ENCODE measurements around the gene TTC9.

The TTC9 gene

DNA sequence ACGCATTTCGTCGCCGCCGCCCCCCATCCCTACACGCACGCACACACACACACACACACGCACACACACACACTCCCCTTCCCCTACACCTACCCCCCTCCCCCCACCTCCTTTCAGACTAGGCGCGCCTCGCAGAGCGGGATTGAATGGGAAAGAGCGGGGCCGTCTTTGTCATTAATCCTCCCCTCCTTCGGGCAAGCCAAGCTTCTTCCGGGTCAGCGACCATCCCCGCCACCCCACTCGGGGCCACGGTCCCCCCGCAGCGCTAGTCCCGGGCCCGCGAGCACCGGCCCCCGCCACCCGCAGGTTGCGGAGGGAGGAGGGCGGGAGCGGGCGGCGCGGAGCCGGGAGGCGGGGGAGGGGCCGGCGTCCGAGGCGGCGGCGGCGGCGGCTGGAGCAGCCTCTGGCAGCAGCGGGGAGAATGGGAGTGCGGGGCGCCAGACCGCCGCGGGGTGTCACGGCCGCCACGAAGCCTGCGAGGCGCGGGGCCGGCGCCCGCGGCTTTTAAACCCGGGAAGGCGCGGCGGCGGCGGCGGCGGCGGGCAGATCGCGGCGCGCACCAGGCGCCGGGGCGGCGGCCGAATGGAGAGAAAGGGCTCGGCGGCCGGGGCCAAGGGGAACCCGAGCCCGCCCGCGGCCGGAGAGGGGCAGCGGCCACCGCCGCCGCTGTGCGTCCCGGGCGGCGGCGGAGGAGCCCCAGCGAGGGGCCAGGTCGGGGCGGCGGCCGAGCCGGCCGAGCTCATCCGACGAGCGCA, at the start of gene TTC9:
Gene TTC9, plus strand, starts transcription at position 369 of the 755 bp plus-strand sequence. Its CDS starts 214 bp downstream, at position 583.
- DNase-seq (ENCODE audit: low read depth in 2 of 2) = no peak

DNA sequence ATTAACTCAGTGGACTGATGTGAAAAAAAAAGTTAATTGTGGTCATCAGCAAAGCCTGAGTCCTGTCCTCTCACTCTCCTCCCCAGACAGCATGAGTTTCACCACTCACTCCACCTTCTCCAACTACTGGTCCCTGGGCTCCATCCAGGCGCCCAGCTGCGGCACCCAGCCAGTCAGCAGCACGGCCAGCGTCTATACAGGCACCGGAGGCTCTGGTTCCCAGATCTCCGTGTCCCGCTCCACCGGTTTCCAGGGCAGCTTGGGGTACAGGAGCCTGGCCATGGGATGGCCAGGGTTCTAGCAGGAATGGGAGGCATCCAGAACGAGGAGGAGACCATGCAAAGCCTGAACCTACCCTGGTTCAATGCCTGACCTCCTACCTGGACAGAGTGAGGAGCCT, 47.3 kb upstream of the TTC9 start:
- no peak for DNase-seq (ENCODE audit: low read depth in 2 of 2)

DNA sequence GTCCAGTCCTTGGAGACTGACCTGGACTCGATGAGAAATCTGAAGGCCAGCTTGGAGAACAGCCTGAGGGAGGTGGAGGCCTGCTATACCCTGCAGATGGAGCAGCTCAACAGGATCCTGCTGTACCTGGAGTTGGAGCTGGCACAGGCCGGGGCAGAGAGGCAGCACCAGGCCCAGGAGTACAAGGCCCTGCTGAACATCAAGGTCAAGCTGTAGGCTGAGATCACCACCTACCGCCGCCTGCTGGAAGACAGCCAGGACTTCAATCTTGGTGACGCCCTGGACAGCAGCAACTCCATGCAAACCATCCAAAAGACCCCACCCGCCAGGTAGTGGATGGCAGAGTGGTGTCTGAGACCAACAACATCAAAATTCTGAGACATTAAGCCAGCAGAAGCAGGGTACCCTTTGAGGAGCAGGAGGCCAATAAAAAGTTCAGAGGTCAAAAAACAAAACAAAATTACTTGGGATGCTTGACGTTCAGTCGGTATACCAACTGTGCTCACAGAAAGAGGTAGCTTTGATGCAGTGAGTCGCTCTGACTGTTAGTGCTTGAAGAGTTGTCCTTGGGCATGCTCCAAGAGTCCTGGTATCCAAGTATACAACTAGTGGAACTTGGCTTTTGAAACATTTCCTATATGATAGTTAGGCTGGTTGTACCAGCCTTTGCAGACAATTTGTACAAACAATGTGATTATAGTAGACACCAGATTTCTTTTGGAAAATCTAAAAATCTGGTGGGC, 46.1 kb upstream of the TTC9 start:
- DNase-seq (ENCODE audit: low read depth in 2 of 2) = no peak

DNA sequence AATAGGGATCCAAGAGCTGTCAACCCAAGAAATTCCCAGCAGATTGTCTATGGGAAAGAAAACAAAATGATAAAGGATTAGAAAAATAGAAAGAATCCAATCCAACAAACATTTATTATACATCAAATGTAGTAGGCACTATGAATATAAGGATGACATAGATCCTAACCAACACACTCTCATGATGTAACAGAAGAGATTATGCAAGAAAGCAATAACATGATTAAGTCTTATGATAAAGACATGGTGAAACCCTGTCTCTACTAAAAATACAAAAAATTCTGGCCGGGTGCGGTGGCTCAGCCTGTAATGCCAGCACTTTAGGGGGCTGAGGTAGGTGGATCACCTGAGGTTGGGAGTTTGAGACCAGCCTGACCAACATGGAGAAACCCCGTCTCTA, 44.0 kb upstream of the TTC9 start:
- DNase-seq (ENCODE audit: low read depth in 2 of 2) = no peak

GRCh38 chr14:70599345-70599744, 42.4 kb upstream of the TTC9 start:
- no peak for DNase-seq (ENCODE audit: low read depth in 2 of 2)

DNA sequence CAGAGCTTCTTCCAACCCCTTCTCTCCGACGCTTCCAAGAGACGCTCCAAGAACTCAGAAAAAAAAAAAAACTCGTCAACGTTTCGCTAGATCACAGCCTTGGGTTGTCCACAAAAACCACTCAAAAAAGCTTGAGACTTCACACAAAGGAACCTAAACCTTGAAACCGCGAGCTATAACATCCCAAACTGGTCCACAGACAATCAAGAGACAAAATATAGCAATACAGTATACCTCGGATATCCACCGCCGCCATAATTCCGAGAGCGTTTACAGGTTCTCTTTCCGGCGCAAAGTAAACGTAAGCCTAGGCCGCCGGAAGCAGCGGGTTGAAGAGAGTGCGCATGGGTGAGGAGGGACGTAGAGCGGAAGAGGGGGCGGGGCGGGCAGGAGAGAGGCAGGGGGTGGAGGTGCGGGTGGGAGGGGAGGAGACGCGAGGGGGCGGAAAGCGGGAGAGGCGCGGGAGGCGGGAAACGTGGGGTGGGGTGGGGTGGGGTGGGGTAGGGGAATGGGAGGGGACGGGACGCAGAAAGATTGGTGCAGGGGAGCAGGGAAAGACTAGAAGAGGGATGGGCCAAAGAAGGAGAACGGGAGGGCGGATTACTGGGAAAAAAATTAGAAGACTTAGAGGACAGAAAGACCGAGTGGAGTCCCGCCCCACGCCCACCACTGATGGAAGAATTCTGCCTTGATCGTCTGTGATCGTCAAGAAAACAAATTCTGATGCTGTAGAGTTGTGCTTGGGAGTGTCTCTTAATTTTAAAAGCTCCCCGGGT, 41.1 kb upstream of the TTC9 start, which contains the start of gene MED6:
Gene MED6, minus strand, starts transcription at position 274 of the 776 bp plus-strand sequence. Its CDS starts 18 bp downstream, at position 256.
- DNase-seq (ENCODE audit: low read depth in 2 of 2) = peak; percentile 75 to 79

- DNase-seq (ENCODE audit: low read depth in 2 of 2) = no peak
Measured at GRCh38 chr14:70601162-70601561, 40.6 kb upstream of the TTC9 start.

DNA sequence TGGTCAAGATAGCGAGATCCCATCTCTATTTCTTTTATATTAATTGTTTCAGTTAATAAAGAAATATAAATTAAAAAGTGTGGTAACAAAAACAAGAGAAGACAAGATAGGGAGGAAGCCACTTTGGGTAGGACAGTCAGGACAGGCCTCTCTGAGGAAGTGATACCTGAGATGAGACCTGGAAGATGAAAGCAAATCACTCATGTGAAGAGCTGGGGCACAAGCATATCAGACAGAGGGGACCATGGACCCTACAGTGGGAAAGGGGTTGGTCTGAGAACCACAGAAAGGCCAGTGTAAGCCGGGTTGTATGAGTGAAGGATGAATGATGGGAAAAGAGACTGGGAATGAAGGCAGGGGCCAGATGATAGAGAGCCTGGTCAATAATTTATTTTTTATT, 39.5 kb upstream of the TTC9 start:
- no peak for DNase-seq (ENCODE audit: low read depth in 2 of 2)

DNA sequence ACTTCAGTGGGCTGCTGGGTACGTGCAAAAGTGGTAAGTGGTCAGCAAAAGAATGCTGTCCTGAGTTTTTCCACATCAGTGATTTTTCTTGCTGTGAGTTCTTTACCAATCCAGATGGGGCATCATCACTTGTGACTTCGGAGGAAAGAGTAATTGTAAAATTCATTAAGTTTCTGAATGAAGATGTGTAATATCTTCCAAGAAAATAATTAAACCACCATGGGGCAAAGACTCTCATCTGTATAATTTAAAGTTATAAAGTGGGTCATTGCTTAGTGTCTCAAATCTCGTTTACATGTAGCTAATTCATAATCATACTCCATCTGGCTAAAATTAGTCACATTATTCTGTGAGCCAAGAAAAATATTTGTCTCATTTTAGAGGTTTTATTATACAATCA, 30.5 kb upstream of the TTC9 start:
- DNase-seq (ENCODE audit: low read depth in 2 of 2) = no peak

DNA sequence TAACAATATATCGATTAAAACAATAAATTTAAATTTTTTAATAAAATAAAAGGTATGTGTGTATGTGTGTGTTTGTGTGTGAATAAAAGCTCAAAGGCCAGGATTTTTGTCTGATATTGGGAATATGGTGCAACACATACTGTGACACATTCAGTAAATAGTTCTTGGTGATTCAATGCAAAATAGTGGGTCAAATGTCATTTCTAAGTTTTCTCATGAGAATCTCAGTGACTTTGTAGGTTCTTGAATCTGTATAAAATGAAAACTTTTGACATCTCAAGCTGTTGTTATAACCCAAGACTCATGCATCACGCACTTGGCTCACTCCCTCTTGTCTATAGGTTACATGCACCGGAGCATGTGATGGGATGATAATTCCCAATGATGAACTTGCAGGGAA, 25.1 kb upstream of the TTC9 start:
- DNase-seq (ENCODE audit: low read depth in 2 of 2) = no peak

DNA sequence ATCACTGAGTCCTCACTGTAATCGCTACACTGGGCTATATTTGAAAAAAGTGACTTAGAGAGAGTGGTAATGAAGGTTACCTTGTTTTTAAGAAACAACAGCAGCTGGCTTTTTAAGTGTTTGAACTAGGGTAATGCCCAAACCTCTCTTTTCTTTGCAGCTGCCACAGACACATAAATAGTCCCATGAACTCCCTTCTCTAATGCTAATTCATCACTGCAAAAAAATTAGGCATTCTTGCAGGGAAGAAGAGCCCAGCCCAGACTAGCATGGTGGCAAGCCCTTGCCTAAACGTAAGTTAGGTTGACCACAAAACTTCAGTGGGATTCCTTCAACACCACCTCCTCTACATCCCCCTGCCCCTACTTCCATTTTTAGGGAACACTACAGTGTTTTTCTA, 23.4 kb upstream of the TTC9 start:
- DNase-seq (ENCODE audit: low read depth in 2 of 2) = no peak

GRCh38 chr14:70619708-70620107, 22.0 kb upstream of the TTC9 start:
- no peak for DNase-seq (ENCODE audit: low read depth in 2 of 2)

GRCh38 chr14:70622111-70622712, 19.5 kb upstream of the TTC9 start:
- DNase-seq (ENCODE audit: low read depth in 2 of 2) = peak; percentile 6 to 19

DNA sequence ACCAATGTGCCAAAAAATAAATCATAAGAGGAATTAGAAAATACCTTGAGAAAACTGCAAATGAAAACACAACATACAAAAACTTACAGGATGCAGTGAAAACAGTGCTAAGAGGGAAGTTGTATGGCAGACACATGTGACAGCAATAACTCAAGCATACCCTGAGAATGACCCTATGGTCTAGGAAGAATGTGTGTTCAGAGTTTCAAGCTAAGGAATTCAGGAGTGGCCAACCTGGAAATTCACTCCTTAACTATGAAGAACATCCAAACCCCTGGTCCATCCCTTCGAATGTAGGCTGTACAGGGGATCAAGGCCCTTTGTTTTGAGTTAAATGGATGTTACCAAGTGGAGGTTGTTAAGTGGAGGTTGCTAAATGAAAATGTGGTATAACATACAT, 16.7 kb upstream of the TTC9 start:
- DNase-seq (ENCODE audit: low read depth in 2 of 2) = no peak

- DNase-seq (ENCODE audit: low read depth in 2 of 2) = no peak
Measured at GRCh38 chr14:70631948-70632347, 9.8 kb upstream of the TTC9 start.

DNA sequence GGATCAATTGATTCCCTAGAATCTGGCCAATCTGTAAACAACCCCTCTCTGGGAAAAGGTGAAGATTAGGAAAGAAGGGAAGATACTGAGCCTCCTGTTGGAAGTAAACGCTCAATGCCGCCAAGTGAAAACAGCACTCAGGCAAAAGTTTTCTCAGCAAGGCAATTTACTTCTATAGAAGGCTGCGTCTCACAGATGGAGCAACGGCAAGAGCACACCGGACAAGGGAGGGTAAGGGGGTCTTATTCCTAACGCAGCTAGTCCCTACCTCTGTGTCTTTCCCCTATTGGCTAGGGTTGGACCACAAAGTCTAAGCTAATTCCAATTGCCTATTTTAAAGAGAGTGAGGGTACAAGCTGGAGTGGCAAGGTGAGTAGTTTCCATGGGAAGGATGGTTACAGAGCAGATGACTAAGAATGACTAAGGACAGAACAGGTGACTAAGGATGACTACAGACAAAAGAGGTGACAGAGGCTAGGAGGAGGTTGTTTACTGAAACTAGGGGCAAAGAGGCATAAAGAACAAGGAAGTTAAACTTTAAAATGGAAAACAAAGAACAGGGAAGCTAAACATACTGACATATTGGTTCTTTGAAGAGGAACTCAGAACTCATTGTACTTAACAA, 5.6 kb upstream of the TTC9 start:
- DNase-seq (ENCODE audit: low read depth in 2 of 2) = no peak

GRCh38 chr14:70638416-70638815, 3.3 kb upstream of the TTC9 start:
- no peak for DNase-seq (ENCODE audit: low read depth in 2 of 2)

GRCh38 chr14:70640938-70641547, 673 bp upstream of the TTC9 start:
- DNase-seq (ENCODE audit: low read depth in 2 of 2) = no peak

DNA sequence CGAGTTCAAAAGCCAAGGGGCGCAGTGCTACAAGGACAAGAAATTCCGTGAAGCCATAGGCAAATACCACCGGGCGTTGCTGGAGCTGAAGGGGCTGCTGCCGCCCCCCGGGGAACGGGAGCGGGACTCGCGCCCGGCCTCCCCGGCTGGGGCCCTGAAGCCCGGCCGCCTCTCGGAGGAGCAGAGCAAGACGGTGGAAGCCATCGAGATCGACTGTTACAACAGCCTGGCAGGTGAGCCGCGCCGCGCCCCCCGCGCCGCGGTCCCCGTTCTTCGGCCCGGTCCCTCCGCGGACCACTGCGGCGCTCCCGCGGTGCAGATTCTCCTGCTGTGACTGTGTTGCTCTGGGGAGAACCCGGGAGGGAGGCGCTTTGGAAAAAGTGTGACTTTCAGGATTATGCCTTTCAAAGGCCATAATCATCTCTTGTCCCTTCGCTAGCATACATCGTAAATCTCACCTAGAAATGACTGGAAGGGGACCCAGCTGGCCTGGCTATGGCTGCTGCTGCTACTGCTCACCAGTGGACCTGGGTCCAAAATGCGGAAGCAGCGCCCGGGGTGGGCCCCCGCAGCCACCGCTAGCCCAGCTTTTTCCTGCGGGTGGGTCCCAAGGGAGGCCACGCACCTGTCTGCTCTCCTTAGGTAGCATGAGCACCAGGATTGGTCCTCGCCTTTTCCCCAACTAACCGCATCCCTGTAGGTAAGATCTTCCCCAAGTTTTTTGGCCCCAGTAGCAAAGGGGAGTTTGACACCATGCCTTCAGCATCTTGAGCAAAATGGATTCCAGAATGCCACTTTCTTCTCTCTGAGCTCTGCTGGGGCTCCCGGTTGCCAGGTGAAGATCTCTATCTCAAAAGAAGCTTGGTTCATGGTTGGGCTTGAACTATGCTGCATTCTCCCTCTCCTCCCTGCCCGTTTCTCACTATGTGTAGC, 853 bp downstream of the TTC9 start:
- no peak for DNase-seq (ENCODE audit: low read depth in 2 of 2)

DNA sequence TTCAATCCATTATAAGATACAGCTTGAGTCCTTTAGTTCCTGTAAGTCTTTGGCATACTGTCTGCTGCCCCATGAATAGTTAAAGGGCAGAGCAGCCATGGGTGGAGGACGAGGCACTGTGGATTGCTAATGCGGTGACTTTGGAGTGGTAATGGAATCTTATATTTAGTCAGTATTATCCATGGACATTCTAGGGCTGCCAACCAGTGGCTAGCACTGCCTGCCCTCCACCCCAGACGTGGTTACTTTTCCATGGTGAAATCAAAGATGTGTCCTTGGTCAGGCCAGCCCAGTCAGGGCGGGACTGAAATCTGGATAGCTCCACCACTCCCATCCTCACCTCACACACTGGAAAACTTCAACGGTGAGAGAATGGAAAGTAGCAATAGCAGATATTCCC, 2.3 kb downstream of the TTC9 start:
- DNase-seq (ENCODE audit: low read depth in 2 of 2) = no peak
